HEK293 (cell line): ENCODE measurements around the gene TINCR.

Source experiments
- CTCF ChIP-seq: fragments of 450-650 bp; formaldehyde crosslinking; IDR thresholded peaks from 2 replicates; pipeline ENCODE4 v1.5.1; 2016; ENCODE audit warnings: missing biosample characterization, missing genetic modification characterization
- HOXA7 ChIP-seq: sonication (generic); formaldehyde crosslinking; IDR thresholded peaks from 2 replicates; pipeline ENCODE4 v1.8.1; 2022; ENCODE audit warnings: missing genetic modification reagents, borderline replicate concordance
- KLF10 ChIP-seq: fragments of 450-650 bp; IDR thresholded peaks from 2 replicates; pipeline ENCODE4 v1.5.1; 2018; ENCODE audit warnings: missing biosample characterization, mild to moderate bottlenecking, missing genetic modification characterization
- KLF7 ChIP-seq: fragments of 450-650 bp; formaldehyde crosslinking; IDR thresholded peaks from 2 replicates; pipeline ENCODE4 v1.5.1; 2016; ENCODE audit warnings: missing biosample characterization, missing genetic modification characterization, borderline replicate concordance
- PBX3 ChIP-seq: sonication (generic); formaldehyde crosslinking; IDR thresholded peaks from 2 replicates; pipeline ENCODE4 v1.8.1; 2022; ENCODE audit warnings: mild to moderate bottlenecking, moderate library complexity, missing genetic modification reagents
- SALL2 ChIP-seq: fragments of 450-650 bp; formaldehyde crosslinking; IDR thresholded peaks from 2 replicates; pipeline ENCODE4 v1.5.0; 2017; ENCODE audit warnings: missing biosample characterization, mild to moderate bottlenecking, missing genetic modification characterization, borderline replicate concordance
- SP2 ChIP-seq: fragments of 450-650 bp; formaldehyde crosslinking; IDR thresholded peaks from 2 replicates; pipeline ENCODE4 v1.5.1; 2016; ENCODE audit warnings: missing biosample characterization, missing genetic modification characterization
- ZBTB10 ChIP-seq: fragments of 450-650 bp; formaldehyde crosslinking; IDR thresholded peaks from 2 replicates; pipeline ENCODE4 v1.5.1; 2016; ENCODE audit warnings: missing biosample characterization, missing genetic modification characterization
- ZNF16 ChIP-seq: fragments of 450-650 bp; formaldehyde crosslinking; IDR thresholded peaks from 2 replicates; pipeline ENCODE4 v1.5.1; 2016; ENCODE audit warnings: low read depth, missing biosample characterization, missing genetic modification characterization
- ZNF184 ChIP-seq: fragments of 450-650 bp; IDR thresholded peaks from 2 replicates; pipeline ENCODE4 v1.5.1; 2018; ENCODE audit warnings: missing biosample characterization, mild to moderate bottlenecking, missing genetic modification characterization
- ZNF280C ChIP-seq: fragments of 450-650 bp; formaldehyde crosslinking; IDR thresholded peaks from 2 replicates; pipeline ENCODE4 v1.5.1; 2016; ENCODE audit warnings: missing biosample characterization, missing genetic modification characterization
- ZNF558 ChIP-seq: fragments of 450-650 bp; formaldehyde crosslinking; IDR thresholded peaks from 2 replicates; pipeline ENCODE4 v1.5.1; 2016; ENCODE audit warnings: missing biosample characterization, missing genetic modification characterization
- ZNF585B ChIP-seq: fragments of 450-650 bp; formaldehyde crosslinking; IDR thresholded peaks from 2 replicates; pipeline ENCODE4 v1.5.1; 2016; ENCODE audit warnings: missing biosample characterization, missing genetic modification characterization
- ZNF707 ChIP-seq: fragments of 450-650 bp; formaldehyde crosslinking; IDR thresholded peaks from 2 replicates; pipeline ENCODE4 v1.5.1; 2016; ENCODE audit warnings: missing biosample characterization, missing genetic modification characterization

DNA sequence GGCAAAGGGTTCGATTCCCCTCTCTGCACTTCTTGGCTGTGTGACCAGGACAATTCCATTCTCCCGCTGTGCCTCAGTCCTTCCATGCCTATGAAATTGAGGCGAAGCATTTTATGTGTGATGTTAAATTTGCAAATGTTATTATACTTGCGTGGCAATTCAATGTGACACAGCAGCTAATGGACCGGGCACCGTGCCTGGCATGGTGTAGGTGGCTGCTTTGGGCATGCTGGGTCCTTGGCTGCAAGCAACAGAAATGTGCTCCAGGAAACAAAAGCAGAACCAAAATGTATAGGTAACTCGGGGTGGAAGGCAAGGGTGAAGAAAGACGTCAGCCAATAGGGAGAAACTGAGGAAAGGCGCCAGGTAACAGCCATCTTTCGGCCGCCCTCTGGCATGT, 37.1 kb downstream of the TINCR start:
- TF ChIP-seq KLF10 (tag by site-specific recombination) = no peak
- TF ChIP-seq ZBTB10 (tag by site-specific recombination) = no peak
- no peak for TF ChIP-seq ZNF558 (tag by site-specific recombination)
- no peak for TF ChIP-seq ZNF707
- no peak for TF ChIP-seq ZNF280C (tag by site-specific recombination)
- no peak for TF ChIP-seq SALL2 (tag by site-specific recombination)
- no peak for TF ChIP-seq CTCF (tag by site-specific recombination)
- no peak for TF ChIP-seq SP2
- TF ChIP-seq ZNF16 = no peak
- no peak for TF ChIP-seq PBX3 (CRISPR knock-in tag)
- TF ChIP-seq ZNF184 (tag by site-specific recombination) = no peak
- no peak for TF ChIP-seq ZNF585B (tag by site-specific recombination)
- TF ChIP-seq HOXA7 = no peak
- no peak for TF ChIP-seq KLF7 (tag by site-specific recombination)
